T47D (cell line): Measurements from ENCODE around the gene MYCN.

Experiments
- DNase-seq, 2 experiments: peaks; one replicate each; pipeline versions ENCODE4 v3.0.0 to v3.0.0-alpha.2; 2011 to 2012; ENCODE audit warnings: low read depth in 1 of 2, low spot score in 1 of 2
- JUND ChIP-seq: IDR thresholded peaks from 2 replicates; pipeline ENCODE4 v1.6.1; 2012; ENCODE audit warnings: low read depth
- in situ Hi-C: cut with HindIII; loops from 2 replicates; pipeline ENCODE4 v1.10.0; 2016; ENCODE audit warnings: low sequenced_read_pairs, low pct_unique_long_range_greater_than_20kb

Gene MYCN

DNA sequence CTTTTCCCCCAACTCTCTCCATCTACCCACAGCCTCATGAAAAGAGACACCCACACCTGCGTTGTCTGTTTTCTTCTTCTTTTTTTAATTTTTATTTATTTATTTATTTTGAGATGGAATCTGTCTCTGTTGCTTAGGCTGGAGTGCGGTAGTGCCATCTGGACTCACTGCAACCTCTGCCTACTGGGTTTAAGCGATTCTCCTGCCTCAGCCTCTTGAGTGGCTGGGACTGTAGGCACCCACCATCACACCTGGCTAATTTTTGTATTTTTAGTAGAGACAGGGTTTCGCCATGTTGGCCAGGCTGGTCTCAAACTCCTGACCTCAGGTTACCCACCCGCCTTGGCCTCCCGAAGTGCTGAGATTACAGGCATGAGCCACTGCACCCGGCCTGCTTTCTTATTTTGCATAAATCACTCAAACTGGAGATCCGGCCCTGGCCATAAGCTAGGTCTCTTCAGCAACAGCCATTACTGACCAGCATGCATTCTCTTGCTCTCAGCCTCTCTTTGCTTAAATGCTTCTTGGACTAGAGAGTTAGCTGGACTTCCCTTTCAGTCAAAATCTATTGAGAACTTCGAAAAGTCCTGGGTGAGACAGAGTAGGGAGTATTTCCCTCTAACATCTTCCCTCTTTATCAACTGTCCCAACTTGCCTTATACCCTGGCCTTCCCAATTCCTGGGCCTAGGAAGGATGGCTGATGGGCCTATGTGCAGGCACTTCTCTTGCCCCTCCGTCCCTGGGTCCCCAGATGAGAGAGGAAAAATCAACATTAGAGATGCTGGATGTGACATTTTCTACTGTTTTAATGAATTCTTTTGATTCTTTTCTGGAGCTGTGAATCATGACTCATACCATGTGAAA lies 27.3 kb downstream of the MYCN start:
- DNase-seq = no peak
- no peak for TF ChIP-seq JUND
- in situ Hi-C loops = no loop called here

GRCh38 chr2:15968280-15969178 lies 28.2 kb downstream of the MYCN start:
- TF ChIP-seq JUND = no peak
- in situ Hi-C loops = no loop called here

GRCh38 chr2:15969214-15969613 lies 28.9 kb downstream of the MYCN start:
- in situ Hi-C loops = no loop called here
- no peak for DNase-seq
- TF ChIP-seq JUND = no peak

More at GRCh38 chr2:15968280-15969178, 28.2 kb downstream of the MYCN start:
- DNase-seq = no peak

- DNase-seq = no peak
- TF ChIP-seq JUND = no peak
- in situ Hi-C loops = no loop called here
Observed at GRCh38 chr2:15970701-15971100, 30.4 kb downstream of the MYCN start.

DNA sequence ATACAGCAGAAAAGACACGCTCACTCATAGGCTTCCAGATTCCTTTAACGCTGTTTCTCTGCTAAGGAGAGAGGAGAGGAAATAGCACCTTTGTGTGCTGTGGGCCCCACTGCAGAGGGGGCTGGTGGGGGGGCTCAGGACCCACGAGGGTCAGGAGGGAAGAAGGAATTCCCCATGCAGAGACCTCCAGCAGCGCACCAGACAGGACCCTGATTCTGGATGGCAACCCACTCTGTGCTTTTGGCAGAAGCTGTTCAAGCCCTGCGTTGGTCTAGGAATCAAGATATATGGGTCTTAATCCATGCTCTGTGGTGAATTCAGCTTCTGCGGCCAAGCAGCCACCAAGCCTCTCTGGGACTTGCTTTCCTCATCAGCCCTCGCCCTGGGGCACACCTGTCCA lies 31.0 kb downstream of the MYCN start:
- in situ Hi-C loops = no loop called here
- TF ChIP-seq JUND = no peak
- DNase-seq = no peak

DNA sequence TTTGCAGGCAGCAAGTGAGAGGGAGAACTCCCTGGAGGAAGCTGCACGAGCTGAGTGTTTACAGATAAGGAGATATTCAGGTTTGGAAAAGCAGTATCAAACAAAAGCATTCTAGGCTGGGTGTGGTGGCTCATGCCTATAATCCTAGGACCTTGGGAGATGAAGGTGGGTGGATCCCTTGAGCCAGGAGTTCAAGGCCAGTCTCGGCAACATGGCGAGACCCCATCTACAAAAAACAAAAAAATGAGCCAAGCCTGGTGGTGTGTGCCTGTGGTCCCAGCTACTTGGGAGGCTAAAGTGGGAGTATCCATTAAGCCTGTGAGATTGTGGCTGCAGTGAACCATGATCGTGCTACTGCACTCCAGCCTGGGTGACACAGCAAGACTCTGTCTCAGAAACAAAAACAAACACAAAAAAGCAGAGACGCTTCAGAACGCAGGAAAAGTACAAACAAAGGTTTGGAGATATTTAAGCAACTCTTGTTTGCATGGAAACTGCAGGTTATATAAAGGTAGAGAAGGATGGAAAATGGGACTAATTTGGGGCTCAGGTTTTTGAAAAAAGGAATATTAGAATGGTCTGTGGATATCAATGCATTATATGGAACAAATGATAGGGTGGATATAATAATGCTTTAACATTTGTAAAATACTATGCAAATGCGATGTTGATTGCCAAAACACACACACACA lies 31.6 kb downstream of the MYCN start:
- no peak for DNase-seq
- no peak for TF ChIP-seq JUND
- in situ Hi-C loops = no loop called here

DNA sequence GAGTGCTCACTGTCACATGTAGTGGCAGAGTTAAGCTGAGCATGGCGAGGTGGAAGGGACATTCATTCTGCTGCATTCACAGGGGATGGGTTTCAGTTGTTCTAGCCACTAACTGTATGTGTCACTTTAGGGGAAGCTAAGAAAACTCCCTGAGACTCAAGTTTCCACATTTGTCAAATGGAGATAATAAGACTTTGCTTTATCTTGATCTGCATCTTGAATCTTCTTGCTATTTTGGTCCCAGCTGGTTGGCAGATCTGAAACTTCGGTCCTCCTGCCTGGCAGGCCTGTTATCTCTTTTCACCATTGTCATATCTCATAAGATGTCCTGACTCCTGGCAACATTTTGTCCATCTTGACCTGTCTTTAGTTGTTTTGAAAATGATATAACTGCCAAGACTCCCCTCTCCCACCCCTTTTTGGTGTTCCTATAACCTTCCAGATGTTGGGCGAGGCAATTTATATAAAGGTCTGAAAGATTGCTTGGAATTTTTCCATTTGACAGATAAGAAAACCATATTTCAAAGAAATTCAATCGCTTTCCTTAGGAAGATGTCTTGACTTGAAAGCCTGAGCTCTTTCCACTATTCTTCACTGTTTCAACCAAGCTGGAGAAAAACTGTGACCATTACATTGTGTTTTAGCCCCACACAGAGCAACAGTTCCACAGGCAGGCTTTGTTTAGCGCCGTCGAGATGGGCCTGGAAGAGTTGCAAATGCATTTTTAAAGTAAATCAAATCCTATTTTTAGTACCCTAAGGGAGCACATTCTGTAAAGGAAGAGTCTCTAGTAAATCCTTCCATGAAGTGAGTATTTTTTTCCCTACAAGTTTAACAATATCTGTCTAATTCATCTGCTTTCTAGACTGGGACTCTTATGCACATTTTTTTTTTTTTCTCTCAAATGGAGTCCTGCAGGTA lies 33.4 kb downstream of the MYCN start:
- in situ Hi-C loops = no loop called here
- no peak for DNase-seq
- TF ChIP-seq JUND = no peak

GRCh38 chr2:15974565-15975260 lies 34.4 kb downstream of the MYCN start:
- no peak for TF ChIP-seq JUND
- in situ Hi-C loops = no loop called here

DNA sequence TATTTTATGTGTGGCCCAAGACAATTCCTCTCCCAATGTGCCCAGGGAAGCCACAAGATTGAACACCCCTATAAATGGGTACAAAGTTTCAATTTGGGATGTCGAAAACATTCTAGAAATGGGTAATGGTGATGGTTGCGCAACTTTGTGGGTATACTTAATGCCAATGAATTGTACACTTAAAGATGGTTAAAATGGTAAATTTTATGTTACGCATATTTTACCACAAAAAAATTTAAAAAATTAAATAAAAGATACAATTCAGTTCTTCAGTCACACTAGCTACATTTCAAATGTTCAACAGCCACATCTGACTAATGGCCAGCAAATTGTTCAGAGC lies 34.9 kb downstream of the MYCN start:
- TF ChIP-seq JUND = no peak
- in situ Hi-C loops = no loop called here

More at GRCh38 chr2:15974565-15975260, 34.4 kb downstream of the MYCN start:
- DNase-seq = no peak

GRCh38 chr2:15975676-15976075 lies 35.3 kb downstream of the MYCN start:
- no peak for DNase-seq
- in situ Hi-C loops = no loop called here
- TF ChIP-seq JUND = no peak

More for the DNA sequence above, 34.9 kb downstream of the MYCN start:
- DNase-seq = no peak

GRCh38 chr2:15976354-15976753 lies 36.0 kb downstream of the MYCN start:
- no peak for TF ChIP-seq JUND
- DNase-seq = no peak
- in situ Hi-C loops = no loop called here
